OCI-LY7 (cell line): ENCODE measurements around the gene CDHR5.

Experiments used
- CTCF ChIP-seq: fragments of 200-600 bp; sonication (generic); conservative IDR thresholded peaks from 2 replicates; pipeline ENCODE4 v1.5.1; 2014; ENCODE audit warnings: mild to moderate bottlenecking, antibody characterized with exemption, low read length, moderate library complexity, mixed read lengths
- EZH2phosphoT487 ChIP-seq: fragments of 200-600 bp; sonication (generic); IDR thresholded peaks from 2 replicates; pipeline ENCODE4 v1.6.1; 2018; ENCODE audit warnings: low read depth, borderline replicate concordance, mild to moderate bottlenecking, mixed run types, antibody characterized with exemption, low read length, moderate library complexity, mixed read lengths

GRCh38 chr11:589798-590197 is 35.0 kb downstream of the CDHR5 start:
- TF ChIP-seq CTCF (no peak), EZH2phosphoT487 (no peak)
